NCI-H2029 (cell line): ENCODE data around the gene HGF.
"Not testable (repeated sequence)": the region's sequence is repeated elsewhere in the genome, so short reads cannot be mapped to it uniquely, and the experiment has no call there.

Experiments
- DNase-seq: peaks from one replicate; lab custom pipeline; 2025; lab: John Stamatoyannopoulos, UW

The HGF gene

DNA sequence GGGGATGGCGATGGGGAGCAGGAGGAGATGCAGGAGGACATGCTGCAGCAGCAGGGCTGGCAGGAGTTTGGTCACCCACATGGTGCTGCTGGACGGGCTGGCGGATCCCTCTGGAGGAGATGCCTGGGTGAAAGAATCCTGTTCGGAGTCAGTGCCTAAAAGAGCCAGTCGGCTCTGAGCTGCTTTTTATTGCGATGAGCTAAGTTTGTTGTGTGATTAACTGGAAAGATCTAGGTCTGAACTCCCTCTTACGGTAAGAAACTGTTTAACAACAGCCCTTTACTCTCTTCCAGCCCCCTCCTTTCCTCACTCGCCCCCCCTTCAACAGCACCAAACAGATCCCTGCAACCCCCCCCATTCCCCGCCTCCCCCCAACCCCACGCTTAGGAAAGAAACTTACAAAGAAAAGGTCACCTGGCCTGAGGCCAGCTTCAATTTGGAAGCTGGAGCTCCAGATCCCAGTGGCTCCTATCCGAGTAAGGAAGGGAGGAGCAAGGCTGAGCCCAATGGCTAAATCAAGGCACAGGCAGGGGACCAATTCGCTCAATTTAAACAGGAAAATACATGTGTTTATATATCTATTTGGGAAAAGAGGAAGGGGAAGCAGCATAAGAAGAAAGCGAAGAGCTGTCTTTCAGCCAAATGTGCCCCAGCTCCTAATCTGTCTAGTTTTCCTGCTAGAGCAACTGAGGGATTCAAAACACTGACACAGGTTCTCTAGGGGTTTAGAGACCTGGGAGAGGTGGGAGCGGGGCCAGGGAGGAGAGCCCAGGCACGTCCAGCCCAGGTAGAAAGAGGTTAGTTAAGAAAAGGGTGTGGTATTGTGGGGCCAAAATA lies at the start of gene HGF:
HGF (minus strand) TSS at position 157 of the 837 bp plus-strand sequence; CDS start at position 81, 76 bp downstream.
- DNase-seq, result no peak

DNA sequence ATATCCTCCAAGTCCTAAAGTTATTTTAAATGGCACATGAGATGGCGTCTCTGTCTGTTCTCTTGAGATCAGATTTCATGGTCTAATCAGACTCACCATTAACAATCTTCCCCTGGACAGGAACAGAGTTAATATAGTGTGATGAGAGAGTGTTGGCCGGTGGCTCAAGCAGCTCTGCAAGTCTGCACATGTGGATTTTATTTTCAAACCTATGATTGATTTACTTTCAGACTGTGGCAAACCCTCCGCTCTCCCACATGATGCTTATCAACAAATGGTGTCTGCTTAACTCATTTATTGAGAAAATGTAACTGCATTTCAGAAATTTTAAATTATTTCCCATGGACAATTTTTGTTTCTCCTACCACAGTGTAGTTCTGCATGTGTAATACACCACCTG lies 46.5 kb upstream of the HGF start:
- no peak for DNase-seq

- peak; percentile 52 for DNase-seq
Observed at GRCh38 chr7:81812866-81813476, 43.1 kb upstream of the HGF start.

DNA sequence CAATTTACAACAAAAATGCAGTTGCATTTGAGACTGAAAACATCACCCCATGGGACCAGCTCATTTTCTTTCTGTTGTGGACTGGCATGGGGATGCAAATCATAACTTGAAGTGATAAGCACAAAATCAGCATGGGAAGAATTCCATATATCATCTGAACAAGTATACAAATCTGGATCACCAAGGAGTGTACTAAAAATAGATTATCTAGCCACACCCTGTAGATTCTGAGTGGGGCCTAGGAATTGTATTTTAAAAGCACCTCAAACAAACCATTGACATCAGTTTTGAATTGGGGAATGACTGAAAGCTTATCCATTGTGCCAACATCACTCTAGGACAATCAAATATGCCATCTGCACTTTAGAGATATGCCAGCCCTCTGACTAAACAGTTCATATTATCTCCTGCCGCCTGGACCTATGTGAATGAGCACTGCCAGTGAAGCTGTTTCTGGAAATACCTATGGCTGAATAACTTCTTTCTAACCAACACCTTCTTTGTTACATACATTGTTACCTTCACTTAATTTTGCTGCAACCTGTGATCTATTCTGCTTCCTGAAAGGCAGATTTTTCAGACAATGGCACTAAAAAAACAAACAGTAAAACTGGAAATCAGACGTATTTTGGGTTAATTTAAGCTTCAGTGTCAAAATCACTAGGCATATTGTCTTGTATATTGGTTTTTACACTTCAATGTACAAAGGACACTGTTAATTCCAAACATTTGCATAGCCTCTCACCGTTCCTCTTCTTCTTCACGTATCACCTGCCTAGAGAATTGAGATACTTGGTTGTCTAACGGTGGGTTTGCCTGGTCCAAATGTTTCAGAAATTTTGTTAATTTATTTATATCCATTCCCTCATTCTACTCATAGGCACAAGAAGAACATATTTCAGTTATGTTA lies 42.4 kb upstream of the HGF start:
- peak; percentile 36 for DNase-seq

DNA sequence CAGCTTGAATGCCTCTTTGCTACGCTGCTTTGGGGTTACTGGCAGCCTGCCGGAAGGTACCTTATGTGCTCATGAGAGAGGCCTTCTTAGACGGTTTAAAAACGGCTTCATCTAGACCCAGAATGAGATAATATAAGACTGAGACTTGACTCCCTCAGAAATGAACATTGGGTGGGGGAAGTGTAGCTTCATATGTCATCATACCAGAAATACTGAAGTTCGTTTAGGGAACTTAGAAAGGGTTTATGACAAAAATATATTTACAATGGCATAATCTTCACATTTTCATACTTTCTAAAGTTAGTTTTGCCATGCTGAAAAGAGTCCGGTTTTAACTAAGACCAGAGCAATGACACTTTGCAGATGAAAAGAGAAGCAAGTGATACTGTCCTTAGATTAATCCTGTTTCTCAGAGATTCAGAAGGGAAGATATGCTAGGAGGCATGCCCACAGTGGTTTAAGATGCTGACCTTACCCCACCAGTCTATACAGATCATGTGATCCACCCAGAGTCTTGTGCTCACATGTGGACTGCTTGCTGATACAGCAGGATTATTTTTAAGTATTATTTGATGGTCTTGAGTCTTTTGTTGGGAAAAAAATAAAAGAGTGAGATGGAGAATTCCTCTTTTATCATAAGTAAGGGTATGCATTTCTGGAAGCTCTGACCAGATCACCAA lies 40.8 kb upstream of the HGF start:
- DNase-seq, result no peak

- DNase-seq, result not testable (repeated sequence)
Observed at GRCh38 chr7:81808310-81808709, 38.5 kb upstream of the HGF start.

DNA sequence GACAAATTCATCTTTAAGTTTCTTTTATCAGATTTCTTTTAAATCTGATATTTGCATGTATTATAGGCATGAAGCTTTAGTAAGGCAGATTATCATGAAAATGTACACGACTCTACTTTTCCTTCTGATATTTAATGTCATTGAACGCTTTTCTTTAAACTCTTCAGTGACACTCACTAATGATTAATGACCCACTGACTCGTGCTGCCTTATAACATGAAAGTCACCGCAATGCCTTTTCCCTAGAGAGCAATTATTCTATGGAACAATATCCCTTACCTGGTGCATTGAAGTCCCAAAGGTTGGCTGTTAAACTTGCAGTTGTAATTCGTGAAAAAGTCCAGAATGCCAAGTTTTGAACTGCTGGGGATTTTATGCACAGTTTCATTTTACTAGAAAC lies 33.4 kb upstream of the HGF start:
- DNase-seq, result no peak

DNA sequence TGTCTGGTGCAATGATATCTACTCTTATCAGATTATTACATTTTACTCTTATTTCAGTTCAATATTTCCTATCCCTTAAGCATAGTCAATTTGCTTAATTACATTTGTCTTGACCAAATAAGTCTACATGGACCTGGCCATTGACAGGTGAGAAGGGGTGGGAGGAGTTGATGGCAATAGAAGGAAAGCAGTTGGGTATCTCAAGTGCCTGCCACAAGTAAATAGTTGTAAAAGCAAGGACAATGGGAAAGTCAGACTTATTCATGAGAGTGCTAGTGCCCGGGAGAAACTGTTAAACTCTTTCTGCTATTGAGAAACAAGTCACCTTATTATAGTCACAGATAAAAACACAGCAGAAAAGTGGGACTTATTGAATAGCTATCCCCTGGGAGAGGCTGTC lies 32.4 kb upstream of the HGF start:
- DNase-seq, result no peak

DNA sequence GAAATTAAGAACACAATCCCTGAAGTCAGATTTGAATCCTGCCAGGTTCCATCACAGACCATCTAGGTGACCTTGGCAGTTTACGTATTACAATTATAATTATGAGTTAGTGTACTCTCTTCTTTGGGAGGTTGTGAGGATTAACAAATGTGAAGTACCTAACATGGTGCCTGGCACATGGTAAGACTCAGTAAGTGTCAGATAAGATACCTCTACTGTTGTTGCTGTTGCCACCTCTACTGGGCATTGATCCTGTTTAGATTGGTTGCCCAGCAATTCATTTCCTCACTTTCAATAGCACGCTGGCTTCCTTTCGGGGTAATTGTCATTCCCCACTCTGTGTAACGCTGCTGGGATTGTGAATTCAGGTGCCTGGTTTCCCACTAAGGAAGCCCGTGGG lies 31.7 kb upstream of the HGF start:
- DNase-seq, result no peak

- DNase-seq, result no peak
Observed at GRCh38 chr7:81791568-81792518, 22.0 kb upstream of the HGF start.

- DNase-seq, result no peak
Observed at GRCh38 chr7:81790686-81791085, 20.8 kb upstream of the HGF start.

- no peak for DNase-seq
Observed at GRCh38 chr7:81790120-81790500, 20.3 kb upstream of the HGF start.

GRCh38 chr7:81789406-81790119 lies 19.7 kb upstream of the HGF start:
- no peak for DNase-seq

DNA sequence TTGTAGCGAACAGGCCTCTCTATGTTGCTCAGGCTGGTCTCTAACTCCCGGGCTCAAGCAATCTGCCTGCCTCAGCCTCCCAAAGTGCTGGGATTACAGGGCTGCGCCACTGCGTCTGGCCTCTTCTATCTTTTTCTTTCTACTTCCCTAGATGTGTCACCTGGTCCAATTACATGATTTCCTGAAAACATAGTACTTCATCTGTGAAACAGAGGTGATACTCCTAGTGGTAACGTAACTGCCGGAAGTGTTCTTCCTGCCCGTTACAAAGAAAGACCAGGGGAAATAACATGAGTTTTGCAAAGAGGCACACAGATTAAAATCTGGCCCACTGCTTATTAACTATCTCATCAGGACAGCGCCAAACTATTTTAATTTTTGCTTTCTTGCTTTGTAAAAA lies 18.4 kb upstream of the HGF start:
- no peak for DNase-seq

GRCh38 chr7:81783818-81784217 lies 14.0 kb upstream of the HGF start:
- DNase-seq, result no peak

DNA sequence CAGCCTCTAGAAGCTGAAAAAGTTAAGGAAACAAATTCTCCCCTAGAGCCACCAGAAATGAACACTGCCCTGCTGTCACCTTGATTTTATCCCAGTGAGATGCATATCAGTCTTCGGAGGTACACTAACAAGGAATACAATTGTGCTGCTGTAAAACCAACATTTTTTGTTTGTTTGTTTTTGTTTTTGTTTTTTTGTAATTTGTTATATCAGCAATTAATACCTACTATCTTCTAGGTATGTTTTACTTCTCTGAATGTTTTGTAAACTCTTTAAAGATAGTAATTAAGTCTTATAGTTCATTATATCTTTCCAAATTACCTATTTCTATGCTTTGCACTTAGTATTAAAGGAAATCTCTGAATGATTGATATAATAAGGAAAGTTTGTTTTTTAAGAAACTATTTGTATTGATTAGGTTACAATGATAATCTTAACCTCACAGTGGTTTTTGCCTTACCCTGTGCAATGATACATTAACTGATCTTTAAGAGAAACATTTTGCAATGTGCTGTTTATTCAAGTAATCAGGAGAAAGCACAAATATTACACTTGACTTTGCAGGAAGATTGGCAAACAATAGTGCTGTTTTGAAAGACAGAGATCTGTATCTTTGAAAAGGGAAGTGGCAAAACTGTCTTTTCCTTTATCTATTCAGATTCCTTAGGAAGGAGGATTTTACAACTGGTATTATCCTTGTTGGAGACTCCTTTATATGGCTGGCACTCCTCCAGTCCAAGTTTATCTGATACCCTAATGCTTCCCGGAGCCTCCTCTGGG lies 11.3 kb upstream of the HGF start:
- no peak for DNase-seq

DNA sequence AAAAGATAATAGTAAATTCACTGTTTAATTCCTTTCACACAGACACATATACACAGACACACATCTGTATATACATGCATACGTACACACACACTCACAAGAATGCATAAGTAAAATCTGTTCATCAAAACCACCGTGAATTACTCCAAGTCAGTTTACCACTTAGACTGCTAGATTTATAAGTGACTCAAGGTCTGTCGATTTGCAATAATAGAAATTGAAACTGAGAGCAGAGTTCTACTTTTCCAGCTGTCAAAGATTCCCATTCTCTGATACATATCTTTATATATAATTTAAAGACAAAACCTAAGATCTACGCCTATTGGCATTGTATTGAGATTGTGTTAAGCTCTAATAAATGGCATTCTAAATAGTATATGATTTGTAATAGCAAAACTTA lies 9.9 kb upstream of the HGF start:
- DNase-seq, result no peak

- DNase-seq, result no peak
Observed at GRCh38 chr7:81777697-81778096, 7.8 kb upstream of the HGF start.

GRCh38 chr7:81776948-81777630 lies 7.2 kb upstream of the HGF start:
- DNase-seq, result no peak
